Activated naive CD4-positive, alpha-beta T cell (primary cell): ENCODE data around the gene HHIP.

ENCODE experiments used
- DNase-seq, 4 experiments: peaks; one replicate each; lab custom pipeline; 2025; lab: John Stamatoyannopoulos, UW

HHIP gene

GRCh38 chr4:144658015-144658567 is 12.1 kb downstream of the HHIP start:
- no peak for DNase-seq

GRCh38 chr4:144658903-144659302 is 12.9 kb downstream of the HHIP start:
- DNase-seq: no peak

- no peak for DNase-seq
Observed at GRCh38 chr4:144659447-144659846, 13.5 kb downstream of the HHIP start.

- DNase-seq: no peak
Observed at GRCh38 chr4:144663834-144664475, 18.0 kb downstream of the HHIP start.

- no peak for DNase-seq
Observed at GRCh38 chr4:144666539-144667175, 20.7 kb downstream of the HHIP start.

GRCh38 chr4:144667500-144667899 is 21.5 kb downstream of the HHIP start:
- no peak for DNase-seq

- no peak for DNase-seq
Observed at GRCh38 chr4:144670776-144671175, 24.8 kb downstream of the HHIP start.

- DNase-seq: no peak
Observed at GRCh38 chr4:144674711-144675110, 28.8 kb downstream of the HHIP start.

GRCh38 chr4:144681806-144682205 is 35.9 kb downstream of the HHIP start:
- DNase-seq: no peak

GRCh38 chr4:144683516-144683915 is 37.6 kb downstream of the HHIP start:
- no peak for DNase-seq

- DNase-seq: no peak
Observed at GRCh38 chr4:144685911-144686310, 40.0 kb downstream of the HHIP start.

GRCh38 chr4:144686921-144687320 is 41.0 kb downstream of the HHIP start:
- no peak for DNase-seq

- no peak for DNase-seq
Observed at GRCh38 chr4:144687466-144687865, 41.5 kb downstream of the HHIP start.

GRCh38 chr4:144688035-144688569 is 42.1 kb downstream of the HHIP start:
- no peak for DNase-seq

GRCh38 chr4:144689125-144689524 is 43.2 kb downstream of the HHIP start:
- no peak for DNase-seq

GRCh38 chr4:144695721-144696120 is 49.8 kb downstream of the HHIP start:
- no peak for DNase-seq

GRCh38 chr4:144696376-144696775 is 50.4 kb downstream of the HHIP start:
- no peak for DNase-seq

- no peak for DNase-seq
Observed at GRCh38 chr4:144699565-144699964, 53.6 kb downstream of the HHIP start.

- no peak for DNase-seq
Observed at GRCh38 chr4:144701683-144702233, 55.8 kb downstream of the HHIP start.

GRCh38 chr4:144703494-144703893 is 57.5 kb downstream of the HHIP start:
- no peak for DNase-seq

- DNase-seq: no peak
Observed at GRCh38 chr4:144705601-144706590, 59.9 kb downstream of the HHIP start.

GRCh38 chr4:144709159-144709558 is 63.2 kb downstream of the HHIP start:
- no peak for DNase-seq
